Astrocyte of the hippocampus (primary cell): ENCODE results near the gene PSG1.
"Not testable (repeated sequence)": the region's sequence is repeated elsewhere in the genome, so short reads cannot be mapped to it uniquely, and the experiment has no call there.

Experiments
- DNase-seq: peaks from one replicate; pipeline ENCODE4 v3.0.0; 2011; ENCODE audit warnings: low read depth, low spot score

The PSG1 gene

DNA sequence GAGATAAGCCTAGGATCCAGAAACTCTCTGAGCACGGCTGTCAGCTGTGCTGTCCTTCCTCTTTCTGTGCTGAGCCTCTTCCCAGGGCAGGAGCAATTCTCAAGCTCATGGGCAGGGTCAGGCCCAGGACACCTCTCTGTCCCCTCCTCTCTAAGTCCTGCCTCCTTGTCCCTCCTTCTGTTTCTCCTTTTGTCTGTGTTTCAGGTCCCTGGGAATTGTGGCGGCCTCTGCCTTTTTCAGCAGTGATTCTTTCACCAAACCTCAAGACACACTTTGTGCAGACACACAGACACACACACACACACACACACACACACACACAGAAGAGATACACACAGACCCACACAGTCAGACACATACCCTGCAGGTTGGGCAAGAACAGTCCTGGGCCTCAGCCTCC lies at the start of gene PSG1:
Gene PSG1 (minus strand): TSS at position 101 of the 400 bp plus-strand sequence. CDS start 132 bp downstream, outside the sequence.
- no peak for DNase-seq

- DNase-seq = no peak
Measured at GRCh38 chr19:42928896-42929295, 49.4 kb upstream of the PSG1 start.

GRCh38 chr19:42926781-42927180 lies 47.3 kb upstream of the PSG1 start:
- no peak for DNase-seq

DNA sequence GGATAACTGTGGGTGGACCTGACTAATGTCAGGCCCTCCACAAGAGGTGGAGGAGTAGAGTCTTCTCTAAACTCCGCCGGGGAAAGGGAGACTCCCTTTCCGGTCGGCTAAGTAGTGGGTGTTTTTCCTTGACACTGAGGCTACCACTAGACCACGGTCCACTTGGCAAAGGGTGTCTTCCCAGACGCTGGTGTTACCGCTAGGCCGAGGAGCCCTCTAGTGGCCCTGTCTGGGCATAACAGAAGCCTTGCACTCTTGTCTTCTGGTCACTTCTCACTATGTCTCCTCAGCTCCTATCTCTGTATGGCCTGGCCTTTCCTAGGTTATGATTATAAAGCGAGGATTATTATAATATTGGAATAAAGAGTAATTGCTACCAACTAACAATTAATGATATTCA lies 43.6 kb upstream of the PSG1 start:
- peak; percentile 62 for DNase-seq

DNA sequence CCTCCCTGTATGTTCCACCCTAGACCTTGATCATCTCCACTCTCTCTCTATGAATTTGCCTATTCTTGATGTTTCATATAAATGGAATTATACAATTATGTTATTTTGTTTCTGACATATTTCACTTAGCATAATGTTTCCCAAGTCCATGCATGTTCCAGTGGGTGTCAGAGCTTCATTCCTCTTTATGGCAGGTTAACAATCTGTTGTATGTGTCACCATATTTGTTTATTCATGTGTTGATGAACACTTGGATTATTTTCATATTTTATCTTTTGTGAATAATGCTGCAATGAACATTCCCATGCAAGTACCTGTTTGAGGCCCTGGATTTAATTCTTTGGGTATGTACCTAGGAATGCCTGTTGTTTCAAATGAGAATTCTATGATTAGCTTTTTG lies 41.5 kb upstream of the PSG1 start:
- not testable (repeated sequence) for DNase-seq

- DNase-seq = no peak
Measured at GRCh38 chr19:42919757-42920079, 40.2 kb upstream of the PSG1 start.

DNA sequence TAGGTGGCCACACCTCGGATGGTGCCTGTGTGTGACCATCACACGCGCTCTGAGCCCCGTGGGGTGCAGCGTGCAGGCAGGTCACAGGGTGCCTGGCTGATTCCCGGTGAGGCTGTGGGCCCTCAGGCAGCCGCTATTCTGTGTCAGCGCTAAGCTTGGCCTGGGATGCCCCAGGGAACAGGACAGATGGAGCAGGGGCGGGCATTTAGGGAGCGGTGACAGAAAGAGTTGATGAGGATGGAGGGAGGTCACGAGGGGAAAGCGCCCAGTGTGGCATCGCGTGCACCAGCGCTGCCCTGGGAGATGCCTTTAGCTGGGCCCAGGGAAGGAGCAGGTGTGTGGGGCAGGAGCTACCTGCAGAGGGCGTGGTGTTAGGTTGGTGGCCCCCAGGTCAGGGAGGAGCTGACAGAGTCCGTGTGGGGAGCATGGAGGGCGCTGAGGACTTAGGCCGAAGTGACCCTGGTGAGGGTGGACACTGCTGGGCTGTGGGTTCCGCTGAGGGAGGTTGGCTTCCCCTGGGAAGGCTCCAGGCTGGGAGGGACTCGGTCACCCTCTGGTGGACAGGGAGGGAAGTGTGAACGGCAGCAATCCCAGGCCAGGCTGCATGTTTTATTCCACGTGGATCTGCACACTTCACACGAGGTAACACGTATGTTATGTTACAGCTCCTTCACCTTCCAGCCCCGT lies 39.7 kb upstream of the PSG1 start:
- not testable (repeated sequence) for DNase-seq

GRCh38 chr19:42918377-42919069 lies 39.0 kb upstream of the PSG1 start:
- DNase-seq = not testable (repeated sequence)

DNA sequence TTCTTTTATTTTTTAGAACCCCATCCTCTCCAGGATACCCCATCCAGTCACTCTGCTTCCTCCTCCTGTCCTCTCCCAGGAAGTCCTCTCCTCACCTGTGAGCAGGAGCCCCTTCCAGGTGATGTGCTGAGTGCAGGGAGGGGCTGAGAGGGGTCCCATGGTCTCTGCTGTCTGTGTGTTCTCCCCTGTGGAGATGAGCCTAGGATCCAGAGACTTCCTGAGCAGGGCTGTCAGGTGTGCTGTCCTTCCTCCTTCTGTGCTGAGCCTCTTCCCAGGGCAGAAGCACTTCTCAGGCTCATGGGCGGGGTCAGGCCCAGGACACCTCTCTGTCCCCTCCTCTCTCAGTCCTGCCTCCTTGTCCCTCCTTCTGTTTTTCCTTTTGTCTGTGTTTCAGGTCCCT lies 38.1 kb upstream of the PSG1 start, which contains the start of gene PSG6:
Gene PSG6 (minus strand): TSS at position 261 of the 400 bp plus-strand sequence. CDS start 102 bp downstream, at position 159.
- DNase-seq = not testable (repeated sequence)

- not testable (repeated sequence) for DNase-seq
Measured at GRCh38 chr19:42916931-42917330, 37.4 kb upstream of the PSG1 start.

GRCh38 chr19:42913516-42913915 lies 34.0 kb upstream of the PSG1 start:
- DNase-seq = not testable (repeated sequence)

DNA sequence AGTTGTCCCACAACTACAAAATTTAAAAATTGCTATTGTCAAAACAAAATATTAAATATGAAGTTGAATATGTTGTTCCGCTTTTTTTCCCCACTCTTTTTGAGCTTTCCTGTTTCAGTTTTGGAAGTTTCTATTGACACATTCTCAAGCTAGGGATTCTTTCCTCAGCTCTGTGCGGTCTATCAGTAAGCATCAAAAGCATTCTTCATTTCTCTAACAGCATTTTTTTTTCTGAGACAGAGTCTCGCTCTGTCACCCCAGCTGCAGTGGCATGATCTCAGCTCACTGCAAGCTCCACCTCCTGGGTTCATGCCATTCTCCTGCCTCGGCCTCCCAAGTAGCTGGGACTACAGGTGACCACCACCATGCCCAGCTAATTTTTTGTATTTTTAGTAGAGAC lies 33.4 kb upstream of the PSG1 start:
- not testable (repeated sequence) for DNase-seq

GRCh38 chr19:42911731-42912130 lies 32.2 kb upstream of the PSG1 start:
- not testable (repeated sequence) for DNase-seq

- DNase-seq = not testable (repeated sequence)
Measured at GRCh38 chr19:42906162-42906561, 26.6 kb upstream of the PSG1 start.

DNA sequence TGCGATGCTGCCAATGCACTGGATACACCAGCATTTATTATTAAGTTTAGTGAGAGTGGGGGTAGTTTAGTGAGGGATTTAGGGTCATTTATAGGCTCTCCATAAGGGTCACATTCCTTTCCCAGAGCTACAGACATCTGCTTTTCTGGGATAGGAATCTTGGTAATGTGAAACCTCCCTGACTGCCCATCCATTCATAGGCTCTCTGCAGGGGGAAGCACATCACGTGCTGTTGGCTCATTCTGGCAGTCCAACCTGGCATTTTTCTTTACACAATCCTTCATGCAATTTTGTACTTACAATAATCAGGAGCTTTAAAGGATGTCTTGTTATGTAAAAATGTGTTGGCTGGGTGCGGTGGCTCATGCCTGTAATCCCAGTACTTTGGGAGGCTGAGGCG lies 21.0 kb upstream of the PSG1 start:
- not testable (repeated sequence) for DNase-seq

DNA sequence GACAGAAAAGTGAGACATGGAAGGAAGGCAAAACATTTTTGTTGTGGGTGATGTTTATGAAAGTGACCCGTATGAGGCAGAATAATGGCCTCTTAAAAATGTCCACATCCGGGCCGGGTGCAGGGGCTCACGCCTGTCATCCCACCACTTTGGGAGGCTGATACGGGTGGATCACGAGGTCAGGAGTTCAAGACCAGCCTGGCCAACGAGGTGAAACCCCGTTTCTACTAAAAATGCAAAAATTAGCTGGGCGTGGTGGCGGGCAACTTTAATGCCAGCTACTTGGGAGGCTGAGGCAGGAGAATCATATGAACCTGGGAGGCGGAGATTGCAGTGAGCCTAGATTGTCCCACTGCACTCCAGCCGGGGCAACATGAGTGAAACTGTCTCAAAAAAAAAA lies 20.2 kb upstream of the PSG1 start:
- DNase-seq = not testable (repeated sequence)

GRCh38 chr19:42899110-42899509 lies 19.6 kb upstream of the PSG1 start:
- DNase-seq = not testable (repeated sequence)

GRCh38 chr19:42898656-42899055 lies 19.1 kb upstream of the PSG1 start:
- not testable (repeated sequence) for DNase-seq

DNA sequence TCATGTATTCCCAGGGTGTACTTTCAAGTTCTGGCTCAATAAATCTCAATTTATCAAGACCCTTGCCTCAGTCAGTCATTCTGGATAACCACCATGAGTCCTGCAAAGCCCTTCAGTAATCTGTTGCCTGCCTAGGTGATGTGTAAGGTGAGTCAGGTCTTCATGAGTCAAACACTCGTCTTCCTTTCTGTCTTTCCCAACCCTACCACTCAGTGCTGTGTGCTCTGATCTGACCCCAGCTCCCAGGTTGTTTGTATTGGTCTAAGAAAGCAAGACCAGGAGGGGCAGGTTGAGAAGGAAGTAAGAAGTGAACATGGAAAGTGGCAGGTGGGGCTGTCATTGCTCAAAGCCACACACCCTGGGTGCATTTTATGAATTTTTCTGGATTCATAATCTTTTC lies 18.2 kb upstream of the PSG1 start:
- DNase-seq = not testable (repeated sequence)

DNA sequence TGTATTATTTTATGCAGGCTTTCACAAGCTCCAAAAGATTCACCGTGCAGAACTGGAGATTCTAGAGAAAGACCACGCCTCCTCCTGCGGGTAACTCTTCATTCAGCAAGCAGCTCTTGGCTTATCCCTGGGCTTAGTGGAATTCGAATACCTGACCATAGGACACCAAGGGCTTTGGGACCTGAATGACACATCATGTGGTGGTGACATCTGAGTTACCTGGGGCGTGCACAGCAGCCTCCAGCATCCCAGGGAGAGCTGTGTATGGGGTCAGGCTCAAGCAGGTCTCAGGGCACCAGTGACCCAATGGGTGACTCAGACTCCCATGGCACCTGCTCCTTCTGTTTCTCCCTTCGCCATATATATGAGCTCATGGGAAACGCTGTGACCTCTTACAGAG lies 10.9 kb upstream of the PSG1 start:
- DNase-seq = not testable (repeated sequence)

- not testable (repeated sequence) for DNase-seq
Measured at GRCh38 chr19:42887876-42888445, 8.4 kb upstream of the PSG1 start.

DNA sequence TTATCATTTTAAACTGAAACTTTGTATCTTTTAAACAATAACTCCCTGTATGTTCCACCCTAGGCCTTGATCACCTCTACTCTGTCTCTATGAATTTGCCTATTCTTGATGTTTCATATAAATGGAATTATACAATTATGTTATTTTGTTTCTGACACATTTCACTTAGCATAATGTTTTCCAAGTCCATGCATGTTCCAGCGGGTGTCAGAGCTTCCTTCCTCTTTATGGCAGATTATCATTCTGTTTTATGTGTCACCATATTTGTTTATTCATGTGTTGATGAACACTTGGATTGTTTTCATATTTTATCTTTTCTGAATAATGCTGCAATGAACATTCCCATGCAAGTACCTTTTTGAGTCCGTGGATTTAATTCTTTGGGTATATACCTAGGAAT lies 3.2 kb upstream of the PSG1 start:
- DNase-seq = not testable (repeated sequence)

GRCh38 chr19:42882010-42882409 lies 2.5 kb upstream of the PSG1 start:
- DNase-seq = not testable (repeated sequence)
